HG03108 (cell line): ENCODE data around the gene MYL10.

Experiments
- ATAC-seq: cut with Tn5 transposase; IDR thresholded peaks from one replicate; pipeline ENCODE4 v1.9.1; 2021; ENCODE audit warnings: moderate library complexity; ENCODE audit not compliant: unreplicated experiment

MYL10 gene

DNA sequence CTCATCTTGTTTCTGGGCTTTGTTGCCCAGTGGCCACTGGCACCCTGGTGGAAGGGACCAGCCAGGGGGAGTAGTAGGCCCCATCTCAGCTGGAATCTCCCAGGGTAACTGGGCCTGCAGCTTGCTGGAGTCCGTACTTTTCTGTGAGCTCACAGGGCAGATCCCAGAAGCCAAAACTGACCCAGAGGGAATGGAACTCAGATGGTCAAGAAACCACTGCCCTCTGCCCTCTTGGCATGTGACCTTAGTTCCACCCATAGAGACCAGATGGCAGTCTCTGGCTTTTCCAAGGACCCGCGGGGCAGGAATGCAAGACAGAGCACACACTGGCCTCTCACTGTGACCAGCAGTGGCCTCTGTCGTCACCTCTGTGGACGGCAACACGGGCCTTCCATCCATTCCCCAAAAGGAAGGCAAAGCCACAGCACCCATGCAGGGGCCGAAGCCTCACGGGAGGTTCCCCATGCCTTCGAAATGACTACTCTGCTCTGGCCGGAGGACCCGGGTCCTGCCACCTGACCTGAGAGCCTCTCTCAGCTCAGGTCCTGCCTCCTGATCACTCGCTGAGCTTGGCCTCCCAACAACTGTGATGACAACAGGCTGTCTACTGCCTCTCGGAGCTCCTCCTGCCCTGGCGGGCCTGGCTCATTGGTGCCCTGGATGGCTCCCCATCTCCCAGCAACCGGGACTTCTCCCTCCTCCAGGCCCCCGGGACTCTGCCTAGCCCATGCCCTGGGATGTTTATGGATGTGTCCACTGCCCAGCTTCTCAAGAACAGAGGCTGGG, 29.9 kb downstream of the MYL10 start:
- ATAC-seq, result no peak

DNA sequence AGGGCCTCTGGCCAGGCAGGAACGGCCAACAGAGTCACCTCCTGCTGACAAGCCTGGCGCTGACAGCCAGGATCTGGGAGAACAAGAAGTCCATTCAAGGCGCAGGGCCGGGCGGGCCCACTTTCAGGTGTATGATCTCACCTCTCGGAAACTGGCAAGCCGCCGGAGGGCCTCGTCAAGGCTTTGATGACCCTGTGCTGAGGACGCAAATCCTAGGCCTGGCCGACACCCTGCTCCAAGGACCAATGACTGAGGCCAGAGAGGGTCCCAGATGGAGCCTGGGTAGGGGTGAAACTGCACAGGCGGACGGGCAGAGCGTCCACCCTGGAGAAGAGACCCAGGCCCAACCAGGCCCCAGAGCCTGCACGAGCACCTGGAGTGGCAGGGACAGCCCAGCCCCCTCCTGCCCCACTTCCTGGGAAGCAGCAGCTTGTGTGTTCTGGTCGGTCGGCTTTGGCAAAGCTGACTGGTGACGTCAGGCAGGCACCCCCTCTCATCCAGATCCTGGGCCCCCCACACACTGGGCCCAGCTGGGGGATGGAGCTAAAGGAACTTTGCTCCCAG, 30.6 kb downstream of the MYL10 start:
- ATAC-seq, result no peak

DNA sequence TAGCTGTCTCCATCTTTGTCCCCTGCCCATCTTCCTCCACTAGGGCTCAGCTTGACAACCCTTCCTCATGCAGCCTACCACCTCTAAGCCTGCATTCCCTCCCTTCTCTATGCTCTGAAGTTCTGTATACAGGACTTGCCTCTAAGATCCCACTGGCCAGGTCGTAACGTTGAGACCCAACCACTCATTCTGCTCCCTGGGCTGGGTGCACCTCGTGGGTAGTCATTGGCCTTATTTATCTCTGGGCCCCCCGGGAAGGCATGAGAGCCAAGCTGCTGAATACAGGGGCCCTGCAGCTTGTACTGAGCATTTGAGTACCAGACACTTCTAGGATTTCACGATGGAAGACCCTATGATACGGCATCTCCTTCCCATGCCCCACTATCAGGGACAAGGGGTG, 31.2 kb downstream of the MYL10 start:
- ATAC-seq, result no peak

DNA sequence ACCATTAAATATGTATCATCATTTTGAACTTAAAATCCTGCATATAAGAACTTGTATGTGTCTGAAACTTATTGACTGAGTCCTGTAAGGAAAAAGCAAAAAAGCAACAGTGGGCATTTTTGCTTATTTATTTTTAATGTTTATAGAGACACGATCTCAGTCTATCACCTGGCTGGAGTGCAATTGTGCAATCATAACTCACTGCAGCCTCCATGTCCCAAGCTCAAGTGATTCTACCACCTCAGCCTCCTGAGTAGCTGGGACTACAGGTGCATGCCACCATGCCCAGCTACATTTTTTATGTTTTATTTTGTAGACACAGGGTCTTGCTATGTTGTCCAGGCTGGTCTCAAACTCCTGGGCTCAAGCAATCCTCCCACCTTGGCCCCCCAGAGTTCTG, 32.2 kb downstream of the MYL10 start:
- ATAC-seq, result no peak

DNA sequence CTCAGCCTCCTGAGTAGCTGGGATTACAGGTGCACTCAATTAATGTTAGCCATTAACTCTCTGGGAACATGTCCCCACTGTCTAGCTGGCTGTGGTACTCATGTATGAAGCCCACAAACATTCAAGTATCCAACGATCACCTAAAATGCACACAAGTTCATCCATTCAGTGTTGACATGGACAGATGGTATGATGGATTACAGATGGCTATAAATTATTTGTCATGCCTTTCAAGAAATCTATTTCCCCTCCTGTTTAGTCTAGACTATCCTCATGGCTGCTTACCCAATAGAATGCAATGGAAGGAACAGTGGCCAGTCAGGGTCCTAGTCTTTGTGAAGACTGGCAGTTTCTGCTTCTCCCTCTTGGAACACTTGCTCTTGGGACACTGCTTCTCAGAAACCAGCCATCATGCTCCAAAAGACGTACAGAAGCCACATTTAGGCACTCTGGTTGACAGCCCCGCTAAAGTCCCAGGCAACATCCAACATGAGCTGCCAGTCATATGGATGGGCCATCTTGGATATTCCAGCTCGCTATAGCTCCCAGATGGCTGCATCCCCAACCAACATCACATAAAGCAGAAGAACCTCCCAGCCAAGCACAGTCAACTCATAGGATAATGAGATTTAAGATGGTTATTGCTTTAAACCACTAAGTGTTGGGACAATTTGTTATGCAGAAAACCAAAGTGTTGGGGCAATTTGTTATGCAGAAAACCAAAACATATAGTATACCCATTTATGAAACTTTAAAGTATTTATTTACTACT, 33.1 kb downstream of the MYL10 start:
- ATAC-seq, result no peak

DNA sequence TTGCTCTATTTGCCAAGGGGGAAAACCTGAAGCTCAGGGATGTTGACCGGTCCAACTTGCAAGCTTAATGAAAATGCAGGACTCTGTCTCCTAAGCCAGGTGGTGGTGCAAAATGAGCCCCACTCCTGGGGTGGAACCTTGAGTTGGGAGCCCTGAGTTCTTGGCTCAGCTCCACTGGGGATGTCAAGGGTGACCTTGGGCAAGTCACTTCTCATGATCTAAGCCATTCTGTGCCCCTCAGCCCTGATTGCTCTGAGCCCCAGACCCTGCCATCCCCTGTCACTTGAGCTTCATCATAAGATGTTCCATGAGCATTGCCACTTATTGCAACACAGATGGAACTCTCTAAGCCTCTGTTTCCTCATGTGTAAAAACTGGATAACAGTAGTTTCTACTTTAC, 33.9 kb downstream of the MYL10 start:
- ATAC-seq, result no peak

DNA sequence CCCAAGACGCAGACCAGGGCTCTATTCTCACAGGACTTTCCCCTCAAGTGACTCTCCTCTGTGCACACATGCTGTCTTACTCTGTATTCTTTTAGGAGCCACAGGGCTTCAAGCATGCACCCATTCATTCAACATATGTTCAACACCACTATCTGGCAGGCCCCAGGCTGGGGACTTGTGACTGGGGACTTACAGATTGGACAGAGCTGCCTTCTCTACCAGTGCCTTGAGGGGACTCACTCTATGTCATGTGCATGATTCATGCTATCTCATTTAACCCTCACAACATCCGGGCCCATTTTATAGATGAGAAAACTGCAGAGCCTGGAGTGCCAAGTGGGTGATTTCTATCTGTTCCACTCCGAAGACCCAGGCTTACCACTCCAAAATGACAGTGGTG, 34.3 kb downstream of the MYL10 start:
- no peak for ATAC-seq

DNA sequence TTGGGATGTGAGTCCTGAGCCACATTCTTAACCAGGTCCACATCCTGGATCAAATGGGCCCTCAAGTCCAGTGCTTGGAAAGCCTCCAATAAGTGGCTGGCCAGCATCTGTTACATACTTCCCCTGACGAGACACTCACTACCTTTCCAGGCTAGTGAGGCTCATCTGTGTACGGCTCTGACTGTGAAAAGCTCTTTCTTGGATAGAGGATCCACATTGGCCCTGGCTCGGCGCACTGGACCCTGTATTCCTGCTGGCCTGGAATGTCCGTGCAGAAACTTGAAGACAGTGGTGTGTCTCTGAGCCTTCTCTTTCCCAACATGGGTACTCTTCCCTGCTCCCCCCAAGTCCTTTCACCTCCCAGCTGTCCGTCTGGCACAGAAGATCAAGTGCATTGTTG, 35.5 kb downstream of the MYL10 start:
- no peak for ATAC-seq

DNA sequence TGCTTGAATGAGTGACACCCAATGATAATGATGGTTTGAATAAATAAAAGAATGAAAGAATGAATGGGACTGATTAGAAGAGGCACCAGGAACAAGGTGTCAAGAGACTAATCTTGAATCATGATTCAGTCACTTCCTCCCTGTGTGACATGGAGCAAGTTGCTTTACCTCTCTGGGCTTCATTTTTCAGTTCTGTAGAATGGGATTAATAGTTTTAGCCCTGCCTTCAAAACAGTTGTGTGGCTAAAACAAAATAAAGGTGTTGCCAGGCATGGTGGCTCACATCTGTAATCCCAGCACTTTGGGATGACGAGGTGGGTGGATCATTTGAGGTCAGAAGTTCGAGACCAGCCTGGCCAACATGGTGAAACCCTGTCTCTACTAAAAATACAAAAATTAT, 37.6 kb downstream of the MYL10 start:
- ATAC-seq, result no peak

DNA sequence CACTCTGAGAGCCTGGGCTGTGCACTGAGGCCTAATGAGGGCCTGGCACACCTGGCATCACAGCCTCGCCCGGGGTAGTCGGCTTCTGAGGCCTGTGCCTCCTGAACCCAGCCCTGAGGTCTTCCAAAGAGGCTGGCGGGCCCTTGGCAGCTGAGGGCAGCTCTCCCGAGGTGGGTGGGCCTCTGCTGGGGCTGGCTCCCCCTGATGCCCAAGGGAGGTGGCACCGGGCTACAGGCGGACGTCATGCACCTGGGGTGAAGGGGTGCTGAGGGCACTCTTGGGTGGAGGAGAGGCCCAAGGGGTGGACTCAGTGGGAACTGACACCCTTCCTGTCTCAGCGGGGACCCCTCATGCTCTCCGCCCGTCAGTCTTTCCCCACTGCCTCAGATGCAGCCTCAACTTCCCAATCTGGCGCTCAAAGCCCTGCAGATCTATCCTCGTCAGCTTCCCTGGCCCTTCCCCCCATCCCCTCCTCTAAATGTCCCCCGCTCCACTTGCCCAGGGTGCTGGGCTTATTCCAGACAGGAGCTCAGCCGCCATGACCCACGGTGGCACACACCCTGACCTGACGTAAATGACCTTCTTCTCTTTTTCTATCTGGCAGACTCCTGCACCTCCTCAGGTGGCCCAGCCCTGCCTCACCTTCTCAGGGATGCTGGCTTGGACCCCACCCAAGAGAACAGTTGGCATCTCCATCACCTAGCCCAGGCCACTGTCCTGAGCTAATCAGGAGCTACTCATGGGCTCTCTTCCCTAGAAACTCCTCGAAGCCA, 38.2 kb downstream of the MYL10 start:
- no peak for ATAC-seq

DNA sequence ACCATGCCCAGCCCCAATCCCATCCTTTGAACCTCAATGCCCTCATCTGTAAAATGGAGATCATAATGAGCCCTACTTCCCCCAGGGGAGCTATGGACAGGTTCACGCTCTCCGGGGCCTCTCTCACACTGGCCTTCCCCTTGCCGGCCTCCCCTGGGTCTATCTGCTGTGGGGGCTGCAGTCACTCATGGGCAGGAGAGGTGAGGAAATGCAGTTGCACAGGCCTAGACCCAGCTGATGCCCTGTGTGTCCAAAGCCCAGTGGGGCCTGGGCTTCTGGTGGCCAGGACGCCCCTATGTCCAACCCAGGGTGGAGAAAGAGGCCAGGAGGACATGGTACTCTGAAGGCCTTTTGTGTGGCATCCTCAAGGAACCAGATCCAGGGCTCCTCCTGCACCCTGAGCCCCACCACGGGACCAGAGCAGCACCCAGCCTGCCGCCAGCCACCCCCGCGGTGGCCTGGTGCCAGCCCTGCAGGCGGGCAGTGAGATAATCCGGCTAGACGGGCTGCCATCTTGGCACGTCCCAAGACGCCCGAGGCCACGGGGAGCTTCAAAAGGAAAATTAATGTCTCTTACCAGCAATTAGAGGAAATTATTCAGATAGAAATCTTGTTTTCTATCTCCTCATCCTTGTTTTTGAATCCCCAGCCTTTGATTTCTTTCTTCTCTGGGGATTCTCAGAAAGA, 39.0 kb downstream of the MYL10 start:
- no peak for ATAC-seq

DNA sequence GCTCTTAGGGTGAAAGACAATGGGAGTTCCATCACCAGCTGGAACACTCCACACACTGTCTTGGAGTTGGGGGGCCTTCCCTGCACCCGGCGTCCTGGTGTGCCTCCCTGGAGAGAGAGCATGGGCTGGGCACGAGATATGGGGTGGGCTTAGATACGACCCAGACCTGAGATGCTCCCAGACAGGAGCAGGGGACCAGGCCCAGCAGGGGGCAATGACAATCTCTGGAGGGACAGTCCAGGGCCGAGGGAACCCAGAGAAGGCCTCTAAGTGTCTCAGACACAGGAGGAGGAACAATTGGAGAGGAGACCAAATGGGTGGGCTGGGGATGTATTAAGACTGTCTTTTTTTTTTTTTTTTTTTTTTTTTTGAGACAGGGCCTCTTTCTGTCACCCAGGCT, 40.0 kb downstream of the MYL10 start:
- no peak for ATAC-seq

DNA sequence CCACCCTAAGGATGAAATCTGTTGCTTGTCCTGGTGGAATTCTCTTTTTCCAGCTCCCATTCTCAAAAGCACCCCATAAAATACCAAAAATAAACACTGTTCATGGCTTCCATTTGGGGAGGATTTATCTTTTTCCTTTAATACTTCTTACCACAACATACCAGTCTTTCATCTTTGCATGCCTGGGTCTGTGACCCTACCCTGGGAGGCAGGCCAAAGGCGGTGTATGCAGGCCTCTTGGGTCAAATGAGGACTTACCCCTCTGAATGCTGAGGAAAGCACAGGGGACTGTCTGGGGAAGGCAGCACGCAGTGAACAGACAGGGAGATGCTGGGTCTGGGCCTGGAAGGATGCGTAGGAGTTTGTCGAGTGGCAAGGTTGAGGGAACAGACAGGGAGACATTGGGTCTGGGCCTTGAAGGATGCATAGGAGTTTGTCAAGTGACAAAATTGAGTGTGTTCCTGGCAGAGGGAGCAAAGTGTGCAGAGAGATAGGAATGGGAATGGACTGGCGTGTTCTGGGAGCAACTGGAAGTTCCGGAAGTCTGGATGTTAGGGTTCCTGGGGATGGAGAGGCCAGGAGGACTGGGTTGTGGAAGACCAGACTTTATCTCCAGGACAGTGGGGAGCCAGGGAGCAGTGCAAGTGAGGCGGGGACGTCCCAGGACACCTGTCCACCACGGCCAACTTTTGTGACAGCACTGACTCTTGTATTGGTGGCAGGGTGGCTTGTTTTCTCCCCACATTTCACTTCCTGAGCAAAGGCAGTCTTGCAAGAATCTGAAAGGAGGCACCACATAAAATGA, 40.8 kb downstream of the MYL10 start:
- no peak for ATAC-seq

DNA sequence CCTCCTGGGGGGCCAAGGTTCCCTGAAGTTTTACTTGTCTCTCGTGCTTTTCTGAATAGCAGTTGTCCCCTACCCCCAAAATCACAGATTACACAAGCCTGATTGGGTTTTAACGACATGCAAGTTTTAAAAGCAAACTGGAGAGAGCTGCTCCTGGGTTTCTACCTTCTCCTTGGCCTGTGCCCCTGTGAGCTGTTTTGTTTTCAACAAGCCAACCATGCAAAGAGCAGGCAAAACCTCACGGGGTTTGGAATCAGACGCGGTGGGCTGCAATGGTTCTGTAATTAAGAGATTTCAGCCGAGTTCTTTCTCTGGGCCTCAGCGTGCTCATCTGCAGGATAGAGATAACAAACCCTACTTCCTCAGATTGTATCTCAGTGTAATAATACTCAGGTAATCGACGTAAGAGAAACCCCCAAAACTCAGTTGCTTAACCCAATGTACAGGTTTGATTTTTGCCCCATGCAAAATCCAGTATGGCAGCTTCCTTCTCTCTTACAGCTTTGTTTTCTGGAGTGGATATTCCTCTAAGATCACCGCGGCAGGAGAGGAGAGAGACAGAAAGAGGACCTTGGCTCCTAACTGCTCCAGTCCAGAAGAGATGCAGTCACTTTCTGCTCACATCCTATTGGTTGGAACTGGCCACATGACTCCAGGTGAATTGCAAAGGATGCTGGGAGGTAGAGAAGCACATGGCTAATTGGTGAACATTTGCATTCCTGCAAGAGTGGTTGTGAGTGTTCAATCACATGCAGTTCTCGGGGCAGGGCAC, 42.0 kb downstream of the MYL10 start:
- no peak for ATAC-seq

DNA sequence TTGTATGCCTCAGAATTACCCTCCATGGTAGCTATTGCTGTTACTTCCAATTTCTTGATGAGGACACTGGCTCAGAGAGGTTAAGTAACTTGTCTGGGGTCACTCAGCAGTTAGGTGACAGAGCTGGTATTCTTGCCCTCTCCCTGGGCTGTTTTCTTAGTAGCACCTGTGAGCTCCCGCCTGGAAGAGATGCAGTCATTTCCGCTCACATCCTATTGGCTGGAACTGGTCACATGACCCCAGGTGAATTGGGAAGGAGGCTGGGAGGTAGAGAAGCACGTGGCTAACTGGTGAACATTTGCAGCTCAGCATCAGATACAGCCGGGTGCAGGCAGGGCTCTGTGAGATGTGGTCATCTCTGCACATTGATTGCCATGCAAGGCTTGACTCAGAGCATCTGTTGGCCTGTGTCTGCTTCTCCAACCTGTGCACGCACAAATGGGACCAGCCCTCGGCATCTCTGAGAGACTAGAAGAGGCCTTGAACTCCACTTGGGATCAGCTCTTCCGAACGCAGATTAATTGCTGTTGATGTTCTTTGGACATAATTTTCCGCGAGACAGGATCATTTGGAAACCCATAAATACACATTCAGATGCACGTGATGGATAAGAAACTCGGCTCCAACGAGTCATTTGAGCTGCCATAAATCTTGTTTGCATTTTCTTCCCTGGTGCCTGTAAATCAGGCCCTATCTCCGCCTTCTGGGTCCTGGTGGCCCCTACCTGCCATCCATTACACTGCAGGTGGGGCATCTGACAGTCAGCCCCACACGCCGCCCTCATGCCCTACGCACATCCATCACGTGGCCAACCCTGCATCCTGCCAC, 42.8 kb downstream of the MYL10 start:
- no peak for ATAC-seq

DNA sequence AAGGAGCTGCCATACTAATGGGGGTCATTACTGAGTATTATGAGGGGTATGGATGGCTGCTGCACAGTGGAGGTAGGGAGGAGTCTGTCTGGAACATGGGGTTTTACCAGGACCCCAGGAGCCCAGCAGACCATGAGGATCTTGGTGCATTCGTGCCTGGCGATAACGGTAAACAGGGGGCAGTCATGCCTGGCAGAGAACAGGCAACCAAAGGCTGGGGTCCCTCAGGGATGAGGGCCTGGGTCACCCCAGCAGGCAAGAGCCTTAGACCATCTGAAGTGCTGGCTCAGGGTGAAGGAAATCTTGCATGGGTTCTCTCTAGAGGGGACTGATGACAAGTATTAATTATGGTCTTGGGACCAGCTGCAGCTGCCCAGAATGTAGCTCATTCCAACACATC, 46.1 kb downstream of the MYL10 start:
- ATAC-seq, result no peak

DNA sequence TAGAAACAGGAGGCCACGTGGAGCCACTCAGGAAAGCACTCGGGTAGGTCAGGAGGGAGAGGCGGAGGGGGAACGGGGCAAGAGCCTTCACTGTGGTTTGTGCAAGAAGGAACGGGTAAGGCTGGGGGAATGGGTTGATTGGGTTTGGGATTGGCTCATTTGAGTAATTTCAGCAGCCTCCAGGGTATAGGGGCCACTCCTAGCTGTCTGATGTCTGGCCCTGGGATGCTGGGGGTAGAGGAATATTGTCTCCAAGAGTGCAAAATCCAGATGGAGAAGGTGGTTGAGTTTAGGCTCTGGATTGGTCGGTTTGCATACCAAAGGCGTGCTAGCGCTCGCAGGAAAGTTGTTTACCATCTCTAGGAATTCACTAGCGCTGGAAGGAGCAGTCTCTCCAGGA, 47.2 kb downstream of the MYL10 start:
- no peak for ATAC-seq

DNA sequence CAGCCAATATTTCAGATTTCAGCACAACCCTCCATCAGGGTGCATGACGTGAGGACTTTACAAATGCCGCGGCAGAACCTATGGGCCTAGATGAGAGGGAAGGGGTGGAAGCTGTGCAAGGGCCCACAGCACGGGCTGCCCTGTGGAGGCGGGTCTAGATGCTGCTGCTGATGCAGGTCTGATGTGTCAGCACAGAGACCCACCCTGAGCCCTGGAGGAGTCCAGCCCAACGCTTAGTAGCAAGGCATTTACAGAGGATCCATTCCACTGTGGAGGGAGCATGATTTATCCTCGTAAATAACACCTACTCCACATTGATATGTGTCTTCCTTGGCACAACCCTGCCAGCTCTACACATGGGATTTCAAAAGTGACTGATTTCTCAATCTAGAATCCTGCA, 48.5 kb downstream of the MYL10 start:
- no peak for ATAC-seq
